Measurements from ENCODE around the gene IGSF11.

The IGSF11 gene

GRCh38 chr3:118968640-118969039 is 66.0 kb downstream of the IGSF11 start:
- Mint-ChIP-seq H3K4me3 (no peak overlapping the region), H3K27ac (no peak overlapping the region), H3K36me3 (ENCODE audit: low read depth) (no peaks in the 10 kb centered on the region), H3K27me3 (ENCODE audit: low read depth, poor library complexity) (peaks cover 5% of the 10 kb centered on the region), H3K9me3 (no peaks in the 10 kb centered on the region), H3K4me1 (peaks cover 9% of the 10 kb centered on the region)
- TF ChIP-seq CTCF (IDR thresholded peaks at IDR 0.05) = no peak
- DNase-seq = no peak

GRCh38 chr3:118968111-118968510 is 66.5 kb downstream of the IGSF11 start:
- Mint-ChIP-seq H3K4me3 (no peak overlapping the region), H3K9me3 (no peaks in the 10 kb centered on the region), H3K4me1 (peaks cover 9% of the 10 kb centered on the region), H3K27ac (no peak overlapping the region), H3K36me3 (ENCODE audit: low read depth) (no peaks in the 10 kb centered on the region), H3K27me3 (ENCODE audit: low read depth, poor library complexity) (peaks cover 5% of the 10 kb centered on the region)
- TF ChIP-seq CTCF (IDR thresholded peaks at IDR 0.05) = no peak
- DNase-seq = no peak

GRCh38 chr3:118966700-118967099 is 67.9 kb downstream of the IGSF11 start:
- no peak overlapping the region for H3K4me3 Mint-ChIP-seq
- peaks cover 5% of the 10 kb centered on the region for H3K27me3 Mint-ChIP-seq (ENCODE audit: low read depth, poor library complexity)
- H3K36me3 Mint-ChIP-seq (ENCODE audit: low read depth) = no peaks in the 10 kb centered on the region
- H3K4me1 Mint-ChIP-seq = peaks cover 9% of the 10 kb centered on the region
- no peak for TF ChIP-seq CTCF (IDR thresholded peaks at IDR 0.05)
- no peak overlapping the region for H3K27ac Mint-ChIP-seq
- no peak for DNase-seq
- H3K9me3 Mint-ChIP-seq = no peaks in the 10 kb centered on the region

GRCh38 chr3:118963711-118964110 is 70.9 kb downstream of the IGSF11 start:
- H3K4me3 Mint-ChIP-seq = no peak overlapping the region
- TF ChIP-seq CTCF (IDR thresholded peaks at IDR 0.05) = no peak
- H3K27me3 Mint-ChIP-seq (ENCODE audit: low read depth, poor library complexity) = no peaks in the 10 kb centered on the region
- no peak for DNase-seq
- H3K4me1 Mint-ChIP-seq = peaks cover 13% of the 10 kb centered on the region
- no peaks in the 10 kb centered on the region for H3K9me3 Mint-ChIP-seq
- no peak overlapping the region for H3K27ac Mint-ChIP-seq
- no peaks in the 10 kb centered on the region for H3K36me3 Mint-ChIP-seq (ENCODE audit: low read depth)

- H3K36me3 Mint-ChIP-seq (ENCODE audit: low read depth) = no peaks in the 10 kb centered on the region
- no peak for TF ChIP-seq CTCF (IDR thresholded peaks at IDR 0.05)
- peaks cover 4% of the 10 kb centered on the region for H3K4me1 Mint-ChIP-seq
- H3K4me3 Mint-ChIP-seq = no peak overlapping the region
- no peaks in the 10 kb centered on the region for H3K27me3 Mint-ChIP-seq (ENCODE audit: low read depth, poor library complexity)
- peaks cover 7% of the 10 kb centered on the region for H3K9me3 Mint-ChIP-seq
- DNase-seq = no peak
- H3K27ac Mint-ChIP-seq = no peak overlapping the region
These were observed 73.7 kb downstream of the IGSF11 start for GRCh38 chr3:118960876-118961450.

GRCh38 chr3:118955914-118956556 is 78.6 kb downstream of the IGSF11 start:
- no peak overlapping the region for H3K4me3 Mint-ChIP-seq
- H3K36me3 Mint-ChIP-seq (ENCODE audit: low read depth) = no peaks in the 10 kb centered on the region
- no peak overlapping the region for H3K27ac Mint-ChIP-seq
- no peak for DNase-seq
- H3K9me3 Mint-ChIP-seq = peaks cover 28% of the 10 kb centered on the region
- no peaks in the 10 kb centered on the region for H3K27me3 Mint-ChIP-seq (ENCODE audit: low read depth, poor library complexity)
- peaks cover 3% of the 10 kb centered on the region for H3K4me1 Mint-ChIP-seq
- TF ChIP-seq CTCF (IDR thresholded peaks at IDR 0.05) = no peak

All from nephron progenitor cell (in vitro differentiated cells).